HG03066 (cell line): ENCODE results near the gene CHST14.
"Not testable (repeated sequence)": the region's sequence is repeated elsewhere in the genome, so short reads cannot be mapped to it uniquely, and the experiment has no call there.

Experiments
- ATAC-seq: cut with Tn5 transposase; IDR thresholded peaks from one replicate; pipeline ENCODE4 v1.9.1; 2021; ENCODE audit warnings: low read depth; ENCODE audit not compliant: unreplicated experiment

Gene CHST14

GRCh38 chr15:40440743-40441564 is 29.8 kb upstream of the CHST14 start, which contains the start of gene BAHD1:
TSS of gene BAHD1 (plus strand) at chr15:40440953. CDS start at chr15:40458465, 17,512 bp downstream.
- ATAC-seq, result peak; percentile 86

- ATAC-seq, result no peak
These were observed 28.9 kb upstream of the CHST14 start for GRCh38 chr15:40441565-40442531.

GRCh38 chr15:40443255-40443654 is 27.5 kb upstream of the CHST14 start:
- no peak for ATAC-seq

GRCh38 chr15:40443846-40444245 is 26.9 kb upstream of the CHST14 start:
- ATAC-seq, result no peak

GRCh38 chr15:40444736-40445135 is 26.0 kb upstream of the CHST14 start:
- no peak for ATAC-seq

- no peak for ATAC-seq
These were observed 25.3 kb upstream of the CHST14 start for GRCh38 chr15:40445421-40445922.

GRCh38 chr15:40446144-40446543 is 24.6 kb upstream of the CHST14 start:
- no peak for ATAC-seq

GRCh38 chr15:40448354-40448753 is 22.4 kb upstream of the CHST14 start:
- no peak for ATAC-seq

- no peak for ATAC-seq
These were observed 21.5 kb upstream of the CHST14 start for GRCh38 chr15:40449275-40449674.

- ATAC-seq, result no peak
These were observed 20.7 kb upstream of the CHST14 start for GRCh38 chr15:40450047-40450446.

GRCh38 chr15:40451527-40452158 is 19.1 kb upstream of the CHST14 start:
- ATAC-seq, result no peak

GRCh38 chr15:40452296-40453090 is 18.3 kb upstream of the CHST14 start:
- no peak for ATAC-seq

- not testable (repeated sequence) for ATAC-seq
These were observed 16.8 kb upstream of the CHST14 start for GRCh38 chr15:40453941-40454340.

- no peak for ATAC-seq
These were observed 15.8 kb upstream of the CHST14 start for GRCh38 chr15:40454904-40455391.

- no peak for ATAC-seq
These were observed 14.5 kb upstream of the CHST14 start for GRCh38 chr15:40456299-40456712.

- ATAC-seq, result no peak
These were observed 14.0 kb upstream of the CHST14 start for GRCh38 chr15:40456738-40457137.

- no peak for ATAC-seq
These were observed 12.1 kb upstream of the CHST14 start for GRCh38 chr15:40458495-40459371.

- no peak for ATAC-seq
These were observed 11.3 kb upstream of the CHST14 start for GRCh38 chr15:40459391-40460015.
